KBM-7 (cell line): Measurements from ENCODE around the gene USP17L17.
"Not testable (repeated sequence)": the region's sequence is repeated elsewhere in the genome, so short reads cannot be mapped to it uniquely, and the experiment has no call there.

Experiments
- DNase-seq: peaks from one replicate; pipeline ENCODE4 v3.0.0-alpha.2; 2015
- in situ Hi-C: fragments of 300-500 bp; cut with MboI; formaldehyde crosslinking; loops from 2 replicates; pipeline ENCODE4 v1.14.3; 2020; ENCODE audit warnings: low sequenced_read_pairs, low pct_unique_long_range_greater_than_20kb, mixed read lengths

The USP17L17 gene, protein sequence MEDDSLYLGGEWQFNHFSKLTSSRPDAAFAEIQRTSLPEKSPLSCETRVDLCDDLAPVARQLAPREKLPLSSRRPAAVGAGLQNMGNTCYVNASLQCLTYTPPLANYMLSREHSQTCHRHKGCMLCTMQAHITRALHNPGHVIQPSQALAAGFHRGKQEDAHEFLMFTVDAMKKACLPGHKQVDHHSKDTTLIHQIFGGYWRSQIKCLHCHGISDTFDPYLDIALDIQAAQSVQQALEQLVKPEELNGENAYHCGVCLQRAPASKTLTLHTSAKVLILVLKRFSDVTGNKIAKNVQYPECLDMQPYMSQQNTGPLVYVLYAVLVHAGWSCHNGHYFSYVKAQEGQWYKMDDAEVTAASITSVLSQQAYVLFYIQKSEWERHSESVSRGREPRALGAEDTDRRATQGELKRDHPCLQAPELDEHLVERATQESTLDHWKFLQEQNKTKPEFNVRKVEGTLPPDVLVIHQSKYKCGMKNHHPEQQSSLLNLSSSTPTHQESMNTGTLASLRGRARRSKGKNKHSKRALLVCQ

DNA sequence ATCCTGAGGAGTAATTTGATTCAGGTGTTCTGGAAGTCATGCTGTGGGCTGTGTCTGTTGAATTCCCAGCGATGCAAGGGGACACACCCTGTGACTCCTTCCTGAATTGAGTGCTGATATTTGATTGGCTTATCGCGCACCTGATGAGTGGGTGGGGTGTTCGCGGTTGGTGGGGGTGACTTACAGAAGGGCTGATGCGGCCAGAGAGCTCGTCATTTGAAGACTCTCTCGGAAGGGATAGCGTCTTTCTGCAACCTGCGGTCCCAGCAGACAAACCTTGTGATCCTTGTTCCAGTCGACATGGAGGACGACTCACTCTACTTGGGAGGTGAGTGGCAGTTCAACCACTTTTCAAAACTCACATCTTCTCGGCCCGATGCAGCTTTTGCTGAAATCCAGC, at the start of gene USP17L17:
Gene USP17L17, plus strand, starts transcription at position 301 of the 400 bp plus-strand sequence. Its CDS starts 0 bp downstream, at position 301.
- DNase-seq, in situ Hi-C loops: not testable (repeated sequence)

DNA sequence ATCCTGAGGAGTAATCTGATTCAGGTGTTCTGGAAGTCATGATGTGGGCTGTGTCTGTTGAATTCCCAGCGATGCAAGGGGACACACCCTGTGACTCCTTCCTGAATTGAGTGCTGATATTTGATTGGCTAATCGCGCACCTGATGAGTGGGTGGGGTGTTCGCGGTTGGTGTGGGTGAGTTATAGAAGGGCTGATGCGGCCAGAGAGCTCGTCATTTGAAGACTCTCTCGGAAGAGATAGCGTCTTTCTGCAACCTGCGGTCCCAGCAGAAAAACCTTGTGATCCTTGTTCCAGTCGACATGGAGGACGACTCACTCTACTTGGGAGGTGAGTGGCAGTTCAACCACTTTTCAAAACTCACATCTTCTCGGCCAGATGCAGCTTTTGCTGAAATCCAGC, 33.3 kb upstream of the USP17L17 start, which contains the start of gene USP17L10:
Gene USP17L10, plus strand, starts transcription at position 301 of the 400 bp plus-strand sequence. Its CDS starts 0 bp downstream, at position 301.
- DNase-seq, in situ Hi-C loops: not testable (repeated sequence)

DNA sequence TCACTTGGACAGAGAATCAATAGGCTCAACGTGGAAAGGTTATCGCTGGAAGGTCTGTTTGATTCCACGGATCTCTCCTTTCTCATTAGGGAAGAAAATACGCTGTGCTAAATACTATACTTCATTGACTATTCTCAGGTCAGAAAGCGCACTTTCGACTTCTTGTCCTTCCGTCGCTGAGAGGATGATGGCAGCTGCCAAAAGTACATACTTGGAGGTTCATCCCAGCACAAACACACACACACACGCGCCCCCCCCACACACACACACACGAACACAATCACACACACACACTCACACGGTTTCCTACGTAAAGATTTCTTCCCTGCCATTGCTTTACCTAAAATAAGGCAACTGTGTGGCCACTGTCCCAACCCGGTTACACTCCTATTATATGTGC, 29.0 kb upstream of the USP17L17 start:
- DNase-seq, in situ Hi-C loops: not testable (repeated sequence)

DNA sequence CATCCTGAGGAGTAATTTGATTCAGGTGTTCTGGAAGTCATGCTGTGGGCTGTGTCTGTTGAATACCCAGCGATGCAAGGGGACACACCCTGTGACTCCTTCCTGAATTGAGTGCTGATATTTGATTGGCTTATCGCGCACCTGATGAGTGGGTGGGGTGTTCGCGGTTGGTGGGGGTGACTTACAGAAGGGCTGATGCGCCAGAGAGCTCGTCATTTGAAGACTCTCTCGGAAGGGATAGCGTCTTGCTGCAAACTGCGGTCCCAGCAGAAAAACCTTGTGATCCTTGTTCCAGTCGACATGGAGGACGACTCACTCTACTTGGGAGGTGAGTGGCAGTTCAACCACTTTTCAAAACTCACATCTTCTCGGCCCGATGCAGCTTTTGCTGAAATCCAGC, 28.6 kb upstream of the USP17L17 start, which contains the start of gene USP17L11:
Gene USP17L11, plus strand, starts transcription at position 301 of the 400 bp plus-strand sequence. Its CDS starts 0 bp downstream, at position 301.
- in situ Hi-C loops, DNase-seq: not testable (repeated sequence)

DNA sequence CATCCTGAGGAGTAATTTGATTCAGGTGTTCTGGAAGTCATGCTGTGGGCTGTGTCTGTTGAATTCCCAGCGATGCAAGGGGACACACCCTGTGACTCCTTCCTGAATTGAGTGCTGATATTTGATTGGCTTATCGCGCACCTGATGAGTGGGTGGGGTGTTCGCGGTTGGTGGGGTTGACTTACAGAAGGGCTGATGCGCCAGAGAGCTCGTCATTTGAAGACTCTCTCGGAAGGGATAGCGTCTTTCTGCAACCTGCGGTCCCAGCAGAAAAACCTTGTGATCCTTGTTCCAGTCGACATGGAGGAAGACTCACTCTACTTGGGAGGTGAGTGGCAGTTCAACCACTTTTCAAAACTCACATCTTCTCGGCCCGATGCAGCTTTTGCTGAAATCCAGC, 23.8 kb upstream of the USP17L17 start, which contains the start of gene USP17L12:
Gene USP17L12, plus strand, starts transcription at position 301 of the 400 bp plus-strand sequence. Its CDS starts 0 bp downstream, at position 301.
- in situ Hi-C loops: not testable (repeated sequence)

DNA sequence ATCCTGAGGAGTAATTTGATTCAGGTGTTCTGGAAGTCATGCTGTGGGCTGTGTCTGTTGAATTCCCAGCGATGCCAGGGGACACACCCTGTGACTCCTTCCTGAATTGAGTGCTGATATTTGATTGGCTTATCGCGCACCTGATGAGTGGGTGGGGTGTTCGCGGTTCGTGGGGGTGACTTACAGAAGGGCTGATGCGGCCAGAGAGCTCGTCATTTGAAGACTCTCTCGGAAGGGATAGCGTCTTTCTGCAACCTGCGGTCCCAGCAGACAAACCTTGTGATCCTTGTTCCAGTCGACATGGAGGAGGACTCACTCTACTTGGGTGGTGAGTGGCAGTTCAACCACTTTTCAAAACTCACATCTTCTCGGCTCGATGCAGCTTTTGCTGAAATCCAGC, 19.1 kb upstream of the USP17L17 start, which contains the start of gene USP17L13:
Gene USP17L13, plus strand, starts transcription at position 301 of the 400 bp plus-strand sequence. Its CDS starts 0 bp downstream, at position 301.
- in situ Hi-C loops, DNase-seq: not testable (repeated sequence)

More for the DNA sequence above, 23.8 kb upstream of the USP17L17 start, which contains the start of gene USP17L12:
- DNase-seq: not testable (repeated sequence)

DNA sequence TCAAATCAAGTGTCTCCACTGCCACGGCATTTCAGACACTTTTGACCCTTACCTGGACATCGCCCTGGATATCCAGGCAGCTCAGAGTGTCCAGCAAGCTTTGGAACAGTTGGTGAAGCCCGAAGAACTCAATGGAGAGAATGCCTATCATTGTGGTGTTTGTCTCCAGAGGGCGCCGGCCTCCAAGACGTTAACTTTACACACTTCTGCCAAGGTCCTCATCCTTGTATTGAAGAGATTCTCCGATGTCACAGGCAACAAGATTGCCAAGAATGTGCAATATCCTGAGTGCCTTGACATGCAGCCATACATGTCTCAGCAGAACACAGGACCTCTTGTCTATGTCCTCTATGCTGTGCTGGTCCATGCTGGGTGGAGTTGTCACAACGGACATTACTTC, 13.4 kb upstream of the USP17L17 start:
- in situ Hi-C loops, DNase-seq: not testable (repeated sequence)

DNA sequence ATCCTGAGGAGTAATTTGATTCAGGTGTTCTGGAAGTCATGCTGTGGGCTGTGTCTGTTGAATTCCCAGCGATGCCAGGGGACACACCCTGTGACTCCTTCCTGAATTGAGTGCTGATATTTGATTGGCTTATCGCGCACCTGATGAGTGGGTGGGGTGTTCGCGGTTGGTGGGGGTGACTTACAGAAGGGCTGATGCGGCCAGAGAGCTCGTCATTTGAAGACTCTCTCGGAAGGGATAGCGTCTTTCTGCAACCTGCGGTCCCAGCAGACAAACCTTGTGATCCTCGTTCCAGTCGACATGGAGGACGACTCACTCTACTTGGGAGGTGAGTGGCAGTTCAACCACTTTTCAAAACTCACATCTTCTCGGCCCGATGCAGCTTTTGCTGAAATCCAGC, 9.6 kb upstream of the USP17L17 start, which contains the start of gene USP17L15:
Gene USP17L15, plus strand, starts transcription at position 301 of the 400 bp plus-strand sequence. Its CDS starts 0 bp downstream, at position 301.
- in situ Hi-C loops, DNase-seq: not testable (repeated sequence)

DNA sequence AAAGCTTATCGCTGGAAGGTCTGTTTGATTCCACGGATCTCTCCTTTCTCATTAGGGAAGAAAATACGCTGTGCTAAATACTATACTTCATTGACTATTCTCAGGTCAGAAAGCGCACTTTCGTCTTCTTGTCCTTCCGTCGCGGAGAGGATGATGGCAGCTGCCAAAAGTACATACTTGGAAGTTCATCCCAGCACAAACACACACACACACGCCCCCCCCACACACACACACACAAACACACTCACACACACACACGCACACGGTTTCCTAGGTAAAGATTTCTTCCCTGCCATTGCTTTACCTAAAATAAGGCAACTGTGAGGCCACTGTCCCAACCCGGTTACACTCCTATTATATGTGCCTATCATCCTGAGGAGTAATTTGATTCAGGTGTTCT, 5.2 kb upstream of the USP17L17 start:
- in situ Hi-C loops, DNase-seq: not testable (repeated sequence)

DNA sequence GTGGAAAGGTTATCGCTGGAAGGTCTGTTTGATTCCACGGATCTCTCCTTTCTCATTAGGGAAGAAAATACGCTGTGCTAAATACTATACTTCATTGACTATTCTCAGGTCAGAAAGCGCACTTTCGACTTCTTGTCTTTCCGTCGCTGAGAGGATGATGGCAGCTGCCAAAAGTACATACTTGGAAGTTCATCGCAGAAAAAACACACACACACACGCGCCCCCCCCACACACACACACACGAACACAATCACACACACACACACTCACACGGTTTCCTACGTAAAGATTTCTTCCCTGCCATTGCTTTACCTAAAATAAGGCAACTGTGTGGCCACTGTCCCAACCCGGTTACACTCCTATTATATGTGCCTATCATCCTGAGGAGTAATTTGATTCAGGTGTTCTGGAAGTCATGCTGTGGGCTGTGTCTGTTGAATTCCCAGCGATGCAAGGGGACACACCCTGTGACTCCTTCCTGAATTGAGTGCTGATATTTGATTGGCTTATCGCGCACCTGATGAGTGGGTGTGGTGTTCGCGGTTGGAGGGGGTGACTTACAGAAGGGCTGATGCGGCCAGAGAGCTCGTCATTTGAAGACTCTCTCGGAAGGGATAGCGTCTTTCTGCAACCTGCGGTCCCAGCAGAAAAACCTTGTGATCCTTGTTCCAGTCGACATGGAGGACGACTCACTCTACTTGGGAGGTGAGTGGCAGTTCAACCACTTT, 4.4 kb downstream of the USP17L17 start, which contains the start of gene USP17L18:
Gene USP17L18, plus strand, starts transcription at position 678 of the 728 bp plus-strand sequence. Its CDS starts 0 bp downstream, at position 678.
- in situ Hi-C loops, DNase-seq: not testable (repeated sequence)

DNA sequence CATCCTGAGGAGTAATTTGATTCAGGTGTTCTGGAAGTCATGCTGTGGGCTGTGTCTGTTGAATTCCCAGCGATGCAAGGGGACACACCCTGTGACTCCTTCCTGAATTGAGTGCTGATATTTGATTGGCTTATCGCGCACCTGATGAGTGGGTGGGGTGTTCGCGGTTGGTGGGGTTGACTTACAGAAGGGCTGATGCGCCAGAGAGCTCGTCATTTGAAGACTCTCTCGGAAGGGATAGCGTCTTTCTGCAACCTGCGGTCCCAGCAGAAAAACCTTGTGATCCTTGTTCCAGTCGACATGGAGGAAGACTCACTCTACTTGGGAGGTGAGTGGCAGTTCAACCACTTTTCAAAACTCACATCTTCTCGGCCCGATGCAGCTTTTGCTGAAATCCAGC, 9.4 kb downstream of the USP17L17 start, which contains the start of gene USP17L19:
Gene USP17L19, plus strand, starts transcription at position 301 of the 400 bp plus-strand sequence. Its CDS starts 0 bp downstream, at position 301.
- in situ Hi-C loops, DNase-seq: not testable (repeated sequence)

DNA sequence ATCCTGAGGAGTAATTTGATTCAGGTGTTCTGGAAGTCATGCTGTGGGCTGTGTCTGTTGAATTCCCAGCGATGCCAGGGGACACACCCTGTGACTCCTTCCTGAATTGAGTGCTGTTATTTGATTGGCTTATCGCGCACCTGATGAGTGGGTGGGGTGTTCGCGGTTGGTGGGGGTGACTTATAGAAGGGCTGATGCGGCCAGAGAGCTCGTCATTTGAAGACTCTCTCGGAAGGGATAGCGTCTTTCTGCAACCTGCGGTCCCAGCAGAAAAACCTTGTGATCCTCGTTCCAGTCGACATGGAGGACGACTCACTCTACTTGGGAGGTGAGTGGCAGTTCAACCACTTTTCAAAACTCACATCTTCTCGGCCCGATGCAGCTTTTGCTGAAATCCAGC, 14.1 kb downstream of the USP17L17 start, which contains the start of gene USP17L20:
Gene USP17L20, plus strand, starts transcription at position 301 of the 400 bp plus-strand sequence. Its CDS starts 0 bp downstream, at position 301.
- DNase-seq, in situ Hi-C loops: not testable (repeated sequence)

DNA sequence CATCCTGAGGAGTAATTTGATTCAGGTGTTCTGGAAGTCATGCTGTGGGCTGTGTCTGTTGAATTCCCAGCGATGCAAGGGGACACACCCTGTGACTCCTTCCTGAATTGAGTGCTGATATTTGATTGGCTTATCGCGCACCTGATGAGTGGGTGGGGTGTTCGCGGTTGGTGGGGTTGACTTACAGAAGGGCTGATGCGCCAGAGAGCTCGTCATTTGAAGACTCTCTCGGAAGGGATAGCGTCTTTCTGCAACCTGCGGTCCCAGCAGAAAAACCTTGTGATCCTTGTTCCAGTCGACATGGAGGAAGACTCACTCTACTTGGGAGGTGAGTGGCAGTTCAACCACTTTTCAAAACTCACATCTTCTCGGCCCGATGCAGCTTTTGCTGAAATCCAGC, 18.9 kb downstream of the USP17L17 start, which contains the start of gene USP17L21:
Gene USP17L21, plus strand, starts transcription at position 301 of the 400 bp plus-strand sequence. Its CDS starts 0 bp downstream, at position 301.
- in situ Hi-C loops: not testable (repeated sequence)

DNA sequence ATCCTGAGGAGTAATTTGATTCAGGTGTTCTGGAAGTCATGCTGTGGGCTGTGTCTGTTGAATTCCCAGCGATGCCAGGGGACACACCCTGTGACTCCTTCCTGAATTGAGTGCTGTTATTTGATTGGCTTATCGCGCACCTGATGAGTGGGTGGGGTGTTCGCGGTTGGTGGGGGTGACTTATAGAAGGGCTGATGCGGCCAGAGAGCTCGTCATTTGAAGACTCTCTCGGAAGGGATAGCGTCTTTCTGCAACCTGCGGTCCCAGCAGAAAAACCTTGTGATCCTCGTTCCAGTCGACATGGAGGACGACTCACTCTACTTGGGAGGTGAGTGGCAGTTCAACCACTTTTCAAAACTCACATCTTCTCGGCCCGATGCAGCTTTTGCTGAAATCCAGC, 23.6 kb downstream of the USP17L17 start, which contains the start of gene USP17L22:
Gene USP17L22, plus strand, starts transcription at position 301 of the 400 bp plus-strand sequence. Its CDS starts 0 bp downstream, at position 301.
- DNase-seq, in situ Hi-C loops: not testable (repeated sequence)

More for the DNA sequence above, 18.9 kb downstream of the USP17L17 start, which contains the start of gene USP17L21:
- not testable (repeated sequence) for DNase-seq

DNA sequence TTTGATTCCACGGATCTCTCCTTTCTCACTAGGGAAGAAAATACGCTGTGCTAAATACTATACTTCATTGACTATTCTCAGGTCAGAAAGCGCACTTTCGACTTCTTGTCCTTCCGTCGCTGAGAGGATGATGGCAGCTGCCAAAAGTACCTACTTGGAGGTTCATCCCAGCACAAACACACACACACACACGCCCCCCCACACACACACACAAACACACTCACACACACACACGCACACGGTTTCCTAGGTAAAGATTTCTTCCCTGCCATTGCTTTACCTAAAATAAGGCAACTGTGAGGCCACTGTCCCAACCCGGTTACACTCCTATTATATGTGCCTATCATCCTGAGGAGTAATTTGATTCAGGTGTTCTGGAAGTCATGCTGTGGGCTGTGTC, 28.0 kb downstream of the USP17L17 start:
- DNase-seq, in situ Hi-C loops: not testable (repeated sequence)
